Nephron (organoid): ENCODE measurements around the gene AGPAT2.

Source experiments
- H3K27ac Mint-ChIP-seq, 3 experiments: 2 replicates each; pipeline ENCODE4 v1.8.0; 2020; ENCODE audit warnings: mixed read lengths in 3 of 3, mild to moderate bottlenecking in 2 of 3, moderate library complexity in 1 of 3
- H3K27me3 Mint-ChIP-seq: 2 replicates; pipeline ENCODE4 v1.8.0; 2021; ENCODE audit warnings: low read depth, mild to moderate bottlenecking, moderate library complexity, mixed read lengths
- H3K36me3 Mint-ChIP-seq: 2 replicates; pipeline ENCODE4 v1.8.0; 2020; ENCODE audit warnings: low read depth, mixed read lengths
- H3K4me1 Mint-ChIP-seq: 2 replicates; pipeline ENCODE4 v1.8.0; 2020; ENCODE audit warnings: mixed read lengths
- H3K4me3 Mint-ChIP-seq, 3 experiments: 2 replicates each; pipeline ENCODE4 v1.8.0; 2020; ENCODE audit warnings: mild to moderate bottlenecking in 3 of 3, mixed read lengths in 3 of 3, moderate library complexity in 2 of 3
- H3K9me3 Mint-ChIP-seq: 2 replicates; pipeline ENCODE4 v1.8.0; 2020; ENCODE audit warnings: mixed read lengths
- TF ChIP-seq, protein P1 (sequence below), 3 experiments: fragments of 200-600 bp; sonication (generic); IDR thresholded peaks; one replicate each; pipeline ENCODE4 v1.5.0; 2021; ENCODE audit warnings: antibody characterized with exemption in 3 of 3; ENCODE audit not compliant: unreplicated experiment in 3 of 3

AGPAT2 gene

DNA sequence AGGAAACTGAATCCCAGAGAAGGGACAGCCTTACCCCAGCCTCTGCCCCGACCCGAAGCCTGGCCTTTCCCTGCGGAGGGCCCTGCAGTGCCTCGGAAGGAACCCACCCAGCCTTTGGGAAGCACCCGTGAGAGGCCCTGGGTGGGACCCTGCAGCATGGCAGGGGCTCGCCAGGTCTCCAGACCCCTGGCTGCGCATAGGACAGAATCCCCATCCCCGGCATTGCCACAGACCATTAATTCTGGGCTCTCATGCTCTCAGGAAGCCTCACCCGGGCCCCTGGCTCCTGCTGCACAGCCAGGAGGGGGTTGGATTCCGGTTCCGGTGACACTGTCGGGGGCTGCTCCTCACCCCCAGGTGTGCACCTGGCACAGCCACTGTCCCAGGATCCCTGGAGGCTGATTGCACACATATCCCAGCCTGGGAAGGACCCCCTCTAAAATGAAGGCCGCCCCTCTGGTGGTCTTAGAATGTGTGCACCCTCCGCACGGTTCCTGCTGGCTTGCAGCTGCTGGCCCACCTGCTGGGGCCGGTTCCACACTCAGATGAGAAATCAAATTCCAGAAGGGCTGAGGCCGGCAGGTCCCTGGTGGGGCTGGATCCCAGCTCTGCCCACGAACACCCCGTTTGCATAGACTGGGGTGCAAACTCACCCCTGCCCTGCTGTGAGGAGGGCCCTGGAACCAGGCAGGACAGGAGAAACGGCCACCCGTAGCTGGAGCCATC, 19.9 kb downstream of the AGPAT2 start:
- Mint-ChIP-seq H3K27ac (peak overlapping the region in 1 of 3 experiments; percentile 15), H3K4me3 (no peak overlapping the region), H3K4me1 (no peaks in the 10 kb centered on the region), H3K9me3 (no peaks in the 10 kb centered on the region), H3K27me3 (no peaks in the 10 kb centered on the region), H3K36me3 (no peaks in the 10 kb centered on the region)
- TF ChIP-seq, protein P1, sequence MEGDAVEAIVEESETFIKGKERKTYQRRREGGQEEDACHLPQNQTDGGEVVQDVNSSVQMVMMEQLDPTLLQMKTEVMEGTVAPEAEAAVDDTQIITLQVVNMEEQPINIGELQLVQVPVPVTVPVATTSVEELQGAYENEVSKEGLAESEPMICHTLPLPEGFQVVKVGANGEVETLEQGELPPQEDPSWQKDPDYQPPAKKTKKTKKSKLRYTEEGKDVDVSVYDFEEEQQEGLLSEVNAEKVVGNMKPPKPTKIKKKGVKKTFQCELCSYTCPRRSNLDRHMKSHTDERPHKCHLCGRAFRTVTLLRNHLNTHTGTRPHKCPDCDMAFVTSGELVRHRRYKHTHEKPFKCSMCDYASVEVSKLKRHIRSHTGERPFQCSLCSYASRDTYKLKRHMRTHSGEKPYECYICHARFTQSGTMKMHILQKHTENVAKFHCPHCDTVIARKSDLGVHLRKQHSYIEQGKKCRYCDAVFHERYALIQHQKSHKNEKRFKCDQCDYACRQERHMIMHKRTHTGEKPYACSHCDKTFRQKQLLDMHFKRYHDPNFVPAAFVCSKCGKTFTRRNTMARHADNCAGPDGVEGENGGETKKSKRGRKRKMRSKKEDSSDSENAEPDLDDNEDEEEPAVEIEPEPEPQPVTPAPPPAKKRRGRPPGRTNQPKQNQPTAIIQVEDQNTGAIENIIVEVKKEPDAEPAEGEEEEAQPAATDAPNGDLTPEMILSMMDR (IDR thresholded peaks at IDR 0.05; ENCODE audit: unreplicated experiment in 3 of 3): no peak

DNA sequence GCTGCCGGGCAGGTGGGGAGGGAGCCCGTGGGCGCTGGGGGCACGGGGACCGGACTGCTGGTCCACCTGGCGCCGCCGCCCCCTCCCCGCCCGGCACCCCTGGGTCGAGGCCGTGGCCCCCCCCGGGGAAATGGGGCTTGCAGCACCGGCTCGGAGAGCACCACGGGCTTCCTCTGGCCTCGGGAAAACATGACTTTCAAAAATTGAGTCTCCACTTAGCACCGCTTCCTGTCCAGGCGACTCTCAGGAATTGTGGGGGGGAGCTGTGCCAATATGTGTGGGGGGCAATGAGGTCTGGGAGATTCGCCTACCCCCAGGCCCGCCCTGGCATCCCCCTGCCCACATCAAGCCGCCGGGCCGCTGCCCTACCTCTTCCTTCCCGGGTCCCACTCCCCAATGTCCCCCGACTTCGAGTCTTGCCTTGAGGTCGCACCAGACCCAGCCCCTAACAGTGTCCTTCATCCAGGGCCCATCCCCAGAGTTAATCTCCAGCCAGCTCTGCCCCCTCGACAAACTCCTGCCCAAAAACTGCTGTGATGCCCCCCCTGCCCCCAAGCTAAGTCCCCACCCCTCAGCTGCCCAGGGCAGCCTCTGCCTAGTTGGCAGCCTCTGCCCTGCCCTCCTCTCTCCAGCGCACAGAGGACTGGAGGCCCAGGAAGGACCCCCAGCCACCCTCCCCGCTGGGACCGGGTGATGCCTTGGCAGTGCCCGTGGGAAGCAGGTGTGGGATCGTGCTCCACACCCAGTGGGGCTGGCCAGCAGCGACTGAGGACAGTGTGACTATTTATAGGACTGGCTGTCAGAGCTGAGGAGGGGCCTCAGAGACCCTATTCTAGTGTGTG, 20.7 kb downstream of the AGPAT2 start:
- TF ChIP-seq, protein P1 (IDR thresholded peaks at IDR 0.05; ENCODE audit: unreplicated experiment in 3 of 3): no peak
- no peaks in the 10 kb centered on the region for H3K4me1 Mint-ChIP-seq
- no peaks in the 10 kb centered on the region for H3K36me3 Mint-ChIP-seq
- H3K27me3 Mint-ChIP-seq: no peaks in the 10 kb centered on the region
- H3K9me3 Mint-ChIP-seq: no peaks in the 10 kb centered on the region
- H3K4me3 Mint-ChIP-seq: peak overlapping the region; percentile 69 to 78 (median 73)
- peak overlapping the region in 1 of 3 experiments; percentile 51 for H3K27ac Mint-ChIP-seq

DNA sequence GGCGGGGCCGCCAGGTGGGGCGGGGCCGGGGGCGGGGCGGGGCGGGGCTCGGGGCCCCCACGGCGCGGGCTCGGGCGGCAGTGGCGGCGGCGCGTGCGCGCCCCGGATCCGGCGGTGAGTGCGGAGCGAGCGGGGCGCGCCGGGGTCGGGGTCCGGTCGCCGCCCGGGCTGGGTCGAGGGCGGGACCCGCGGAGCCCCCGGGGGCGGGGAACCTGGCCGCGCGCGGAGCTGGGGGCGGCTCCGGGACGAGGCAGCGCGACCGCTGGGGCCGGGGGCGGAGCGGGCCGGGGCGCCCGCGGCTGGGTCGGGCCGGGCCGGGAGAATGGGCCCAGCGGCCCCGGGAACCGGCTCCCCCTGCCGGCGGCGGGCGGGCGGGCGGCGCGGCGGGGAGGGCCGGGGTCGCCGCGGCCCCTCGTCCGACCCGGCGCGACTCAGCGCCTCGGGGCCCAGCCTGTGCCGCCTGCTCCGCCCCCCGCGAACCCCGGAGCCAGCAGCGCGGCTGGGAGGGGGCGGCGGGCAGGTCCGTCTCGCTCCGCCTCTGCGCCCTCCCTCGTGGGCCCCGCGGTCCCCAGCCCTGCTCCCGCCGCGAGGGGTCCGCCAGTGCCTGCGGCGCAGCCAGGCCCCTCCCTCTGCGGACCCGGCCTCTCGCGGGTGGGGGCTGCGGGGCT, 21.4 kb downstream of the AGPAT2 start:
- no peak overlapping the region for H3K4me3 Mint-ChIP-seq
- H3K4me1 Mint-ChIP-seq: no peaks in the 10 kb centered on the region
- no peaks in the 10 kb centered on the region for H3K9me3 Mint-ChIP-seq
- H3K27me3 Mint-ChIP-seq: no peaks in the 10 kb centered on the region
- no peak overlapping the region for H3K27ac Mint-ChIP-seq
- TF ChIP-seq, protein P1 (IDR thresholded peaks at IDR 0.05; ENCODE audit: unreplicated experiment in 3 of 3): no peak
- no peaks in the 10 kb centered on the region for H3K36me3 Mint-ChIP-seq

DNA sequence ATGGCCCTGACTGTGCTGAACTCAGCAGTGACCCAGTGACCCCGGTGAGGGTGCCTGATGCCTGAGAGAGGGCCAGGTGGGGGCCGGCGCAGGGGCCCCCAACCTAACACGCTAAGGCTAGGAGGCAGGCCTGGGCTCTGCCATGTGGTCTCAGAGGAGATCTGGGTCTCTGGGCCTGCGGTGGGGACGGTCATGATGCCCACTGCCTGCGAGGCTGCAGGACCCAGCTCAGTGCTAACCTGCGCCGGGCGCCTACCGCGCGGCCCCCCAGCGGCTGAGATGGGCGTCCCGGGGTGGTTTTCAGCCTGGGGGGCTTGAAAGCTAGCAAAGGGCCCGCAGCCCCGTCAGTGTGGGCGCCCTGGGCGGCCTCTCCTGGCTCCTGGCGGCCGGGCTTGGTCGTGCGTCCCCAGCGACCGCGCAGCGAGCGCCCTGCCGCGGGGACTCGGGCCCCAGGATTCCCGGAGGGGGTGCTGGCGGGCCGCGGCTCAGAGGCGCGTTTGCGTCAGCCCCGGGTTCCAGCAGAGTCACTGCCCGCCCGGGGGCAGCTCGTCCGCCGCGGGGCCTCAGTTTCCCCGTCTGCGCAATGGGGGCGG, 22.1 kb downstream of the AGPAT2 start:
- TF ChIP-seq, protein P1 (IDR thresholded peaks at IDR 0.05; ENCODE audit: unreplicated experiment in 3 of 3): peak; percentile 24 to 40 (median 31)
- H3K27ac Mint-ChIP-seq: no peak overlapping the region
- H3K4me3 Mint-ChIP-seq: peak overlapping the region; percentile 72 to 83 (median 76)
- H3K36me3 Mint-ChIP-seq: no peaks in the 10 kb centered on the region
- no peaks in the 10 kb centered on the region for H3K9me3 Mint-ChIP-seq
- H3K4me1 Mint-ChIP-seq: no peaks in the 10 kb centered on the region
- no peaks in the 10 kb centered on the region for H3K27me3 Mint-ChIP-seq

DNA sequence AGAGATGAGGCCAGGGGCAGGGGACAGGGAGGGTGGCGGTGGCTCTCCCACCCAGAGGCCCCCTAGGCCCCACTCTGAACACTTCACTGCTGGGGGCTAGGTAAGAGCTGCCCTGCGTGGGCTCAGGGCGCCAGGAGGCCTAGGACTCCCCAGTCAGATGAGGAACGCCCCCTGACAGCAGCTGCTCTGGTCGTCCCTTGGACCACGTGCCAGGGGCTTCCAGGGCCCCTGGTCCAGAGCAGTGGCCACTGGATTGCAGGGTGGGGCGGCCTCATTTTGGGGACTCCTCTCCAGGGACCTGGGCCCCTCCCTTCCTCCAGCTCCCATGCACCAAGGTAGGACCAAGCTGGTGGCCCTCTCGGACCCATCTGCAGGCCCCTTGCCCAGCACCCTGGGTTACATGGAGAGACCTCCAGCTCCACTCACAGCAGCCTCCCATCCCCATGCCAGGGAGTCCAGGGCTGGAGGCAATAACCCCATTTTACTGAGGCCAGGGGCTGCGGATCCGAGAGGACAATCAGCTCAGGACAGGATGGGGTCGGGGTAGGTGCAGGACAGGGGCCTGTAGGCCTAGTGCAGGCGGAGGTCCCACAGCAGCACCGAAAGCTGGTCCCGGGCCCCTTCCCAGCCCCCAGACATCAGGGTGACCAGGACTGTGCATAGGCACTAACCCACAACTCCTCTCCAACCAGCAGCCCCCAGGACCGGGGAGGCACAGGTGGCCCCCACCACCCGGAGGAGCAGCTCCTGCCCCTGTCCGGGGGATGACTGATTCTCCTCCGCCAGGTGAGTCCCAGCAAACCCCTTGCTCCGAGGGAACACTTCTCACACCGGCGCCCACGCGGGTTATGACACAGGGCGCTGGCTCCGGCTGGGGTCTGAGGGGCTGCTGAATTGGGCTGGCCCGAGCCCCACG, 23.0 kb downstream of the AGPAT2 start:
- TF ChIP-seq, protein P1 (IDR thresholded peaks at IDR 0.05; ENCODE audit: unreplicated experiment in 3 of 3): no peak
- Mint-ChIP-seq H3K27me3 (no peaks in the 10 kb centered on the region), H3K4me3 (peak overlapping the region; percentile 72 to 83 (median 76)), H3K4me1 (no peaks in the 10 kb centered on the region), H3K27ac (no peak overlapping the region), H3K36me3 (no peaks in the 10 kb centered on the region), H3K9me3 (no peaks in the 10 kb centered on the region)
